Calu3 (cell line): ENCODE measurements around the gene MARK3. TPM values are rescaled to one million over a fixed set of nuclear protein-coding genes. Genes with fewer than 3 reads are reported as not detected.

Source experiments
- BruUV-seq: library from RNA; stranded (reverse); fragments of 400-500 nt; replicated peaks from 2 replicates; lab custom pipeline; 2021; lab: Mats Ljungman, UMichigan
- CTCF ChIA-PET: fragments of 300-600 bp; sonication (Branson Sonifier 250); formaldehyde crosslinking; loops from one replicate; lab custom pipeline; 2022; ENCODE audit warnings: antibody characterized with exemption; lab: Charles Lee
- DNase-seq: peaks from one replicate; pipeline ENCODE4 v3.0.0; 2022
- H3K27ac Mint-ChIP-seq: one replicate; pipeline ENCODE4 v1.8.0; 2022; ENCODE audit warnings: mixed read lengths; ENCODE audit not compliant: unreplicated experiment
- H3K27me3 Mint-ChIP-seq: one replicate; pipeline ENCODE4 v1.8.0; 2022; ENCODE audit warnings: mixed read lengths; ENCODE audit not compliant: unreplicated experiment
- H3K36me3 Mint-ChIP-seq: one replicate; pipeline ENCODE4 v1.8.0; 2022; ENCODE audit warnings: mild to moderate bottlenecking, moderate library complexity, mixed read lengths; ENCODE audit not compliant: insufficient read depth, unreplicated experiment
- H3K4me1 Mint-ChIP-seq: one replicate; pipeline ENCODE4 v1.8.0; 2022; ENCODE audit warnings: mild to moderate bottlenecking, low read depth, mixed read lengths; ENCODE audit not compliant: unreplicated experiment
- H3K4me3 Mint-ChIP-seq: one replicate; pipeline ENCODE4 v1.8.0; 2022; ENCODE audit warnings: mild to moderate bottlenecking, low read depth, moderate library complexity, mixed read lengths; ENCODE audit not compliant: unreplicated experiment
- H3K9me3 Mint-ChIP-seq: one replicate; pipeline ENCODE4 v1.8.0; 2022; ENCODE audit warnings: low read depth, mixed read lengths; ENCODE audit not compliant: unreplicated experiment
- CTCF ChIP-seq: fragments of 200-600 bp; IDR thresholded peaks from one replicate; pipeline ENCODE4 v1.8.0; 2022; ENCODE audit warnings: antibody characterized with exemption; ENCODE audit not compliant: unreplicated experiment
- intact Hi-C: fragments of 100-400 bp; cut with micrococcal nuclease; formaldehyde crosslinking; loops from one replicate; pipeline ENCODE4 v1.10.0; 2022; ENCODE audit not compliant: unreplicated experiment
- total RNA-seq: library from RNA; stranded (reverse); gene quantifications from 2 replicates; pipeline ENCODE4 v1.2.3, GENCODE V29; 2022

MARK3 gene
- total RNA-seq, 1 experiment from 2014 or later = 76.0 TPM

- Mint-ChIP-seq H3K36me3 (peaks cover 5% of the 10 kb centered on the region), H3K9me3 (no peaks in the 10 kb centered on the region), H3K4me1 (peaks cover 23% of the 10 kb centered on the region), H3K27ac (no peak overlapping the region), H3K27me3 (no peaks in the 10 kb centered on the region), H3K4me3 (no peak overlapping the region)
- intact Hi-C loops = loop anchor here (5.0 kb wide), 1 partner anchor 40 kb away; no protein-coding TSS in a partner anchor
- no TSS peak for BruUV-seq
- DNase-seq = no peak
- no peak for TF ChIP-seq CTCF
- CTCF ChIA-PET = interaction anchor here (0.6 kb wide), 1 partner anchor 317 kb away, joined by 3 read pairs; no protein-coding TSS in a partner anchor
Measured at GRCh38 chr14:103392572-103392971, 7.4 kb downstream of the MARK3 start.

GRCh38 chr14:103393070-103393469, 7.9 kb downstream of the MARK3 start:
- H3K4me1 Mint-ChIP-seq = peaks cover 28% of the 10 kb centered on the region

GRCh38 chr14:103393676-103394626, 8.7 kb downstream of the MARK3 start:
- no peak for DNase-seq
- Mint-ChIP-seq H3K27me3 (no peaks in the 10 kb centered on the region), H3K9me3 (no peaks in the 10 kb centered on the region), H3K4me3 (no peak overlapping the region), H3K4me1 (peaks cover 34% of the 10 kb centered on the region), H3K36me3 (no peaks in the 10 kb centered on the region), H3K27ac (no peak overlapping the region)
- no TSS peak for BruUV-seq
- CTCF ChIA-PET = interaction anchor here (0.6 kb wide), 1 partner anchor 60 kb away, joined by 3 read pairs; no protein-coding TSS in a partner anchor
- intact Hi-C loops = loop anchor here (5.0 kb wide), 1 partner anchor 42 kb away; no protein-coding TSS in a partner anchor
- peak; percentile 72 for TF ChIP-seq CTCF

More at GRCh38 chr14:103393070-103393469, 7.9 kb downstream of the MARK3 start:
- no peaks in the 10 kb centered on the region for H3K9me3 Mint-ChIP-seq
- BruUV-seq = no TSS peak
- no peak for DNase-seq
- CTCF ChIA-PET = interaction anchor here (0.6 kb wide), 1 partner anchor 61 kb away, joined by 3 read pairs; no protein-coding TSS in a partner anchor
- H3K36me3 Mint-ChIP-seq = no peaks in the 10 kb centered on the region
- no peak overlapping the region for H3K4me3 Mint-ChIP-seq
- no peak for TF ChIP-seq CTCF
- no peak overlapping the region for H3K27ac Mint-ChIP-seq
- intact Hi-C loops = loop anchor here (5.0 kb wide), 1 partner anchor 41 kb away; no protein-coding TSS in a partner anchor
- no peaks in the 10 kb centered on the region for H3K27me3 Mint-ChIP-seq

GRCh38 chr14:103395244-103395643, 10.0 kb downstream of the MARK3 start:
- no peak overlapping the region for H3K27ac Mint-ChIP-seq
- H3K27me3 Mint-ChIP-seq = no peaks in the 10 kb centered on the region
- CTCF ChIA-PET = no interaction called here
- no peaks in the 10 kb centered on the region for H3K36me3 Mint-ChIP-seq
- DNase-seq = no peak
- H3K9me3 Mint-ChIP-seq = no peaks in the 10 kb centered on the region
- intact Hi-C loops = no loop called here
- peak overlapping the region; percentile 5 for H3K4me3 Mint-ChIP-seq
- TF ChIP-seq CTCF = no peak
- peaks cover 34% of the 10 kb centered on the region for H3K4me1 Mint-ChIP-seq
- BruUV-seq = no TSS peak
